CD14-positive monocyte (primary cell): ENCODE measurements around the gene BAIAP3. TPM values are rescaled to one million over a fixed set of nuclear protein-coding genes. Genes with fewer than 3 reads are reported as not detected.
A peak's percentile ranks its signal among the peaks of the same experiment; 100 is the strongest.

Source experiments
- DNase-seq, 3 donors: peaks; one replicate each; pipeline ENCODE4 v3.0.0-alpha.2; 2011 to 2022
- H2AFZ ChIP-seq: 2 replicates; pipeline ENCODE4 v1.6.0; 2012; ENCODE audit warnings: mild to moderate bottlenecking, low read depth, low read length, inconsistent platforms; ENCODE audit not compliant: insufficient read depth, poor library complexity, severe bottlenecking
- H3K27ac ChIP-seq, 2 donors: 1 replicate in 1 of 2; 2 replicates in 1 of 2; pipeline ENCODE4 v1.5.1; 2012 to 2013; ENCODE audit warnings: low read length in 2 of 2, control low read depth in 1 of 2, inconsistent platforms in 1 of 2, low read depth in 1 of 2, mild to moderate bottlenecking in 1 of 2
- H3K27me3 ChIP-seq, 2 donors: one replicate each; pipeline versions ENCODE4 v1.6.0 to v1.6.1; 2011 to 2013; ENCODE audit warnings: low read length in 2 of 2; ENCODE audit not compliant: control insufficient read depth in 2 of 2, insufficient read depth in 2 of 2
- H3K36me3 ChIP-seq, 2 donors: replicated peaks in 1 of 2; 1 replicate in 1 of 2; 2 replicates in 1 of 2; pipeline versions ENCODE4 v1.5.1 to v1.6.1; 2012 to 2013; ENCODE audit warnings: low read length in 2 of 2, control low read depth in 1 of 2, inconsistent platforms in 1 of 2, mild to moderate bottlenecking in 1 of 2; ENCODE audit not compliant: insufficient read depth in 2 of 2, control insufficient read depth in 1 of 2
- H3K4me1 ChIP-seq, 2 donors: 1 replicate in 1 of 2; 2 replicates in 1 of 2; pipeline versions ENCODE4 v1.5.1 to v1.6.1; 2012 to 2013; ENCODE audit warnings: low read length in 2 of 2, control low read depth in 1 of 2, inconsistent platforms in 1 of 2, mild to moderate bottlenecking in 1 of 2, moderate library complexity in 1 of 2; ENCODE audit not compliant: insufficient read depth in 2 of 2, control insufficient read depth in 1 of 2
- H3K4me2 ChIP-seq: replicated peaks from 2 replicates; pipeline ENCODE3; 2012; ENCODE audit warnings: low read length, moderate library complexity, mild to moderate bottlenecking; ENCODE audit not compliant: poor library complexity, severe bottlenecking; ENCODE audit errors: extremely low read depth
- H3K4me3 ChIP-seq, 3 experiments: fragments of 200-600 bp in 1 of 3; sonication (generic) in 1 of 3; replicated peaks in 1 of 3; 1 replicate in 2 of 3; 2 replicates in 1 of 3; pipeline ENCODE4 v1.5.1; 2011 to 2013; ENCODE audit warnings: low read length in 3 of 3, mild to moderate bottlenecking in 3 of 3, control low read depth in 2 of 3, low read depth in 2 of 3, inconsistent platforms in 1 of 3, moderate library complexity in 1 of 3
- H3K79me2 ChIP-seq: 2 replicates; pipeline ENCODE4 v1.6.0; 2012; ENCODE audit warnings: mild to moderate bottlenecking, control low read depth, inconsistent platforms, low read length, moderate library complexity; ENCODE audit not compliant: insufficient read depth
- H3K9ac ChIP-seq: 2 replicates; pipeline ENCODE4 v1.6.0; 2017; ENCODE audit warnings: low read length, mild to moderate bottlenecking; ENCODE audit not compliant: insufficient read depth, poor library complexity, severe bottlenecking
- H3K9me3 ChIP-seq, 2 donors: replicated peaks in 1 of 2; 1 replicate in 1 of 2; 2 replicates in 1 of 2; pipeline versions ENCODE4 v1.5.1 to v1.6.1; 2012 to 2013; ENCODE audit warnings: low read length in 2 of 2, control low read depth in 1 of 2; ENCODE audit not compliant: control insufficient read depth in 1 of 2, insufficient read depth in 1 of 2
- H4K20me1 ChIP-seq: 2 replicates; pipeline ENCODE4 v1.6.0; 2012; ENCODE audit warnings: mild to moderate bottlenecking, low read length, control low read depth, moderate library complexity; ENCODE audit not compliant: insufficient read depth
- H3K27ac Mint-ChIP-seq, 7 donors: one replicate each; pipeline ENCODE4 v1.8.0; 2020; ENCODE audit warnings: mild to moderate bottlenecking in 7 of 7, mixed read lengths in 7 of 7, moderate library complexity in 6 of 7, inconsistent platforms in 2 of 7
- H3K27me3 Mint-ChIP-seq, 3 donors: one replicate each; pipeline ENCODE4 v1.8.0; 2021 to 2022; ENCODE audit warnings: low read depth in 3 of 3, mild to moderate bottlenecking in 3 of 3, mixed read lengths in 3 of 3, moderate library complexity in 3 of 3, inconsistent platforms in 1 of 3
- H3K36me3 Mint-ChIP-seq, 2 donors: one replicate each; pipeline ENCODE4 v1.8.0; 2020; ENCODE audit warnings: mixed read lengths in 2 of 2, inconsistent platforms in 1 of 2, mild to moderate bottlenecking in 1 of 2
- H3K4me1 Mint-ChIP-seq: one replicate; pipeline ENCODE4 v1.8.0; 2020; ENCODE audit warnings: mild to moderate bottlenecking, mixed read lengths
- H3K4me3 Mint-ChIP-seq, 2 donors: one replicate each; pipeline ENCODE4 v1.8.0; 2020; ENCODE audit warnings: mild to moderate bottlenecking in 2 of 2, mixed read lengths in 2 of 2, moderate library complexity in 1 of 2
- H3K9me3 Mint-ChIP-seq, 7 donors: one replicate each; pipeline ENCODE4 v1.8.0; 2020 to 2022; ENCODE audit warnings: mixed read lengths in 7 of 7, mild to moderate bottlenecking in 6 of 7, moderate library complexity in 6 of 7, inconsistent platforms in 2 of 7
- WGBS: methylation state at CpG from one replicate; pipeline ENCODE4 v1.1.5; 2013; ENCODE audit warnings: missing lambda C conversion rate; ENCODE audit not compliant: insufficient coverage; 5-methylcytosine and 5-hydroxymethylcytosine counted together
- intact Hi-C, 2 donors: fragments of 100-400 bp; cut with micrococcal nuclease; formaldehyde crosslinking; loops; one replicate each; pipeline versions ENCODE4 v1.15.0 to v1.15.1; 2023
- polyA plus RNA-seq, 3 donors: library from polyadenylated mRNA; depleted of rRNA in 1 of 3; unstranded in 2 of 3; stranded (reverse) in 1 of 3; fragments of 300-500 nt in 2 of 3; fragments of >200 nt in 1 of 3; fragmentation: Illumina TruSeq in 2 of 3; gene quantifications; 1 replicate in 2 of 3; 2 replicates in 1 of 3; pipeline ENCODE4 v1.2.3, GENCODE V29; 2012 to 2021
- TF ChIP-seq, protein P1 (sequence below): fragments of 200-600 bp; IDR thresholded peaks from one replicate; pipeline ENCODE4 v1.8.0; 2022; ENCODE audit warnings: antibody characterized with exemption, mild to moderate bottlenecking

BAIAP3 gene
- polyA plus RNA-seq, 3 donors, result 1.0 TPM; not detected in 2

DNA sequence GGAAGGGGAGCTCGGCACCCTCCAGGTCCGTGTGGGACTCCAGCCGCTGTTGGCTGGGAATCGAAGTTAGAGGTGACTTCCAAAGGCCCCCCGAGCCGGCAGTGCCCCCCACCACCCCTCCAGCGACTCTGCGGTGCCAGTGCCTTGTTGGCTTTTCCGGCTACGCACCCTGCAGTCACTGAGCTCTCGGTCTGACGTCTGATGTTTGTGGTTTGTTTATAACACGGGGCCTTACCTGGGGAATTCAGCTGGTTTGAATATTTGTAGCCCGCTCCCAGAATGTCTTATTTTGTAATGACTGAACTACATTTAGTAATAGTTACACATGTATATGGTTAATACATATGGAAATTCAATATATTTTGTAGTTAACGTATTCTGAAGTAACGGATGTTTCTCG is 7.1 kb upstream of the BAIAP3 start:
- Histone ChIP-seq H2AFZ (no peak overlapping the region), H3K4me3 (no peak overlapping the region), H3K27ac (no peak overlapping the region), H3K36me3 (peaks cover 28 to 37% of the 10 kb centered on the region in 2 donors), H3K9ac (no peak overlapping the region), H4K20me1 (peaks cover 55% of the 10 kb centered on the region), H3K27me3 (peaks cover 3 to 6% of the 10 kb centered on the region in 2 donors), H3K79me2 (no peaks in the 10 kb centered on the region), H3K9me3 (peaks cover 0 to 5% of the 10 kb centered on the region in 2 donors), H3K4me2 (no peak overlapping the region), H3K4me1 (peaks cover under 1 to 2% of the 10 kb centered on the region in 2 donors)
- WGBS, result 100% methylated on average over 4 of the region's 17 CpGs
- Mint-ChIP-seq H3K27me3 (peaks cover 8 to 14% (median 11%) of the 10 kb centered on the region in 3 donors), H3K36me3 (peaks cover 22 to 43% of the 10 kb centered on the region in 2 donors), H3K27ac (peak overlapping the region in 1 of 7 donors; percentile 15), H3K9me3 (peaks cover 0 to 14% (median 7%) of the 10 kb centered on the region in 7 donors), H3K4me1 (peaks cover 2% of the 10 kb centered on the region), H3K4me3 (no peak overlapping the region)
- intact Hi-C loops, result no loop called here
- TF ChIP-seq, protein P1, sequence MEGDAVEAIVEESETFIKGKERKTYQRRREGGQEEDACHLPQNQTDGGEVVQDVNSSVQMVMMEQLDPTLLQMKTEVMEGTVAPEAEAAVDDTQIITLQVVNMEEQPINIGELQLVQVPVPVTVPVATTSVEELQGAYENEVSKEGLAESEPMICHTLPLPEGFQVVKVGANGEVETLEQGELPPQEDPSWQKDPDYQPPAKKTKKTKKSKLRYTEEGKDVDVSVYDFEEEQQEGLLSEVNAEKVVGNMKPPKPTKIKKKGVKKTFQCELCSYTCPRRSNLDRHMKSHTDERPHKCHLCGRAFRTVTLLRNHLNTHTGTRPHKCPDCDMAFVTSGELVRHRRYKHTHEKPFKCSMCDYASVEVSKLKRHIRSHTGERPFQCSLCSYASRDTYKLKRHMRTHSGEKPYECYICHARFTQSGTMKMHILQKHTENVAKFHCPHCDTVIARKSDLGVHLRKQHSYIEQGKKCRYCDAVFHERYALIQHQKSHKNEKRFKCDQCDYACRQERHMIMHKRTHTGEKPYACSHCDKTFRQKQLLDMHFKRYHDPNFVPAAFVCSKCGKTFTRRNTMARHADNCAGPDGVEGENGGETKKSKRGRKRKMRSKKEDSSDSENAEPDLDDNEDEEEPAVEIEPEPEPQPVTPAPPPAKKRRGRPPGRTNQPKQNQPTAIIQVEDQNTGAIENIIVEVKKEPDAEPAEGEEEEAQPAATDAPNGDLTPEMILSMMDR, result no peak
- no peak for DNase-seq

DNA sequence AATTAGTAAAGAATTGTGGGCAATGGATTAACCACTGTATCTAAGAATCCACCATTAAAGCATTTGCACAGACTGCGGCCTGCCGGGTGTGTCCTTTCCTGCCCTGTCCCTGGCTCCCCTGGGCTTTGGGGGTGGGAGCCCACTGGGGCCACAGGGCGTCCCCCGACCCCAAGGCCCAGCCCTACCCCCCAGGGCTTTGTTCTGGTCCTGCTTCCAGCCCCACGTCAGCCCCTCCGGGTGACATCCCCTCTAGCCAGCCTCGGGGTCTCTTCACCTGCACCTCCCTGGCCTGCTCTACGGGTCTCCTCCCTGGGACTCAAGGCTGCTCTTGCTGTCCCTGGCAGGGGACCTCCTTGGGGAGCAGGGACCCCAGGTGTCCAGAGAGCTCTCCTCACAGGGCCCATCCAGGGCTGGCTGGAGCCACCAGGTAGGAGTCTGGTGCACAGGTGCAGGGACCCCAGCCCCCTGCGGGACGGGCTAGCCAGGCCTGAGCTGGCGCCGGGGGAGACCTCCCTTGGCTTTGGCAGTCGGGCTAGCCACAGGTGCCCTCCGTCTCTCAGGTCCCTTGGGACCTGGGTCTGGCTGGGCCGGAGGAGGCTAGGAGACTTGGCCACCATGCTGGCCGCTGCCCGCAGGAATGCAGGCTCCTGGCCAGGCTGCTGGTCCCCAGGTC is 6.4 kb upstream of the BAIAP3 start:
- Mint-ChIP-seq H3K4me1 (peaks cover 9% of the 10 kb centered on the region), H3K4me3 (no peak overlapping the region), H3K9me3 (peaks cover 0 to 20% (median 7%) of the 10 kb centered on the region in 7 donors), H3K27ac (no peak overlapping the region), H3K36me3 (peaks cover 22 to 37% of the 10 kb centered on the region in 2 donors), H3K27me3 (peaks cover 15 to 21% (median 18%) of the 10 kb centered on the region in 3 donors)
- intact Hi-C loops, result no loop called here
- no peak overlapping the region for H3K4me3 ChIP-seq
- H3K4me2 ChIP-seq, result no peak overlapping the region
- no peak overlapping the region for H3K9ac ChIP-seq
- H3K9me3 ChIP-seq, result peaks cover 0 to 5% of the 10 kb centered on the region in 2 donors
- H3K36me3 ChIP-seq, result peaks cover 21 to 30% of the 10 kb centered on the region in 2 donors
- H3K79me2 ChIP-seq, result no peaks in the 10 kb centered on the region
- peaks cover 10 to 13% of the 10 kb centered on the region in 2 donors for H3K27me3 ChIP-seq
- 92% methylated on average over 16 of the region's 17 CpGs for WGBS
- TF ChIP-seq, protein P1, result no peak
- H4K20me1 ChIP-seq, result peaks cover 48% of the 10 kb centered on the region
- DNase-seq, result no peak
- H3K27ac ChIP-seq, result no peak overlapping the region
- peaks cover 7 to 9% of the 10 kb centered on the region in 2 donors for H3K4me1 ChIP-seq
- H2AFZ ChIP-seq, result no peak overlapping the region
